Superior temporal gyrus (tissue), 1 donor: ENCODE measurements around the gene IVD.
"Not testable (repeated sequence)": the region's sequence is repeated elsewhere in the genome, so short reads cannot be mapped to it uniquely, and the experiment has no call there.

Experiments
- DNase-seq: peaks from one replicate; pipeline ENCODE4 v3.0.0-alpha.2; 2016; ENCODE audit errors: extremely low spot score

IVD gene

GRCh38 chr15:40439461-40439959 is 33.9 kb downstream of the IVD start:
- no peak for DNase-seq

DNA sequence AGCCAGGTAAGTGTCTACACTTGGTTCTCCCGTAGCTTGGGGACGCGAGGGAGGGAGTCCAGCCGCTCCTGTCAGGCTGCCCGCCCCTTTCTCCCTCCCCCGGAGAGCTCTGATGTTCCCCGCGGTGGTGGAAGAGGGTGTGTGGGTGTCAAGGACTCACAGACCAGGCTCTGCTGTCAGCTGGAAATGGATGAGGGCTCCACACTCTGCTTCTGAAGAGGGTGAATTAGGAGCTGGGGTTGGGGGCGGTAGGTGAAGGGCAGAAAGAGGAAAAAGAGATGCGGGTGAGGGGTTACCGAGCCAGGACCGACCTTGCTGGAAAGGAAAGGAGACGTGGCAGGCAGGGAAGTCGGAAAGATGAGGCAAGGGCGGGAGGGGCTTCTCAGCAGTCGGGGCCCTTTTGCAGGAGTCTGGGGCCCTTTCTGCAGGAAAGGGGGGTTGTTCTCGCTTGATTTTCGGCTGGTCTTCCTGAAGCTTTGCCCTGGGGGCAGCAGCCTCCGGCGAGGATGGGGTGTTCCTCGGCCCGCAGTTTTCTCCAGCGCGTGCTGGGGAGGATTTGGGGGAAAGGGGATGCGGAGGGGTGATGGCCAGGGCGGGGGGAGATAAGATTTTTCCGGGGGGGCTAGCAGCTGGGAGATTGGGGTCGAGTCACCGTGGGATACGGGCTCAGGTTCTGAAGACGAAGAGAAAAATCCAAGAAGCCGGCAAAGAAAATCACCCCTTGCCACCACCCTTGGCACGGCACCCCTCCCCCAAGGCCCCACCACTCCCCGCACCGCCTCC is 34.6 kb downstream of the IVD start:
- DNase-seq, result no peak

DNA sequence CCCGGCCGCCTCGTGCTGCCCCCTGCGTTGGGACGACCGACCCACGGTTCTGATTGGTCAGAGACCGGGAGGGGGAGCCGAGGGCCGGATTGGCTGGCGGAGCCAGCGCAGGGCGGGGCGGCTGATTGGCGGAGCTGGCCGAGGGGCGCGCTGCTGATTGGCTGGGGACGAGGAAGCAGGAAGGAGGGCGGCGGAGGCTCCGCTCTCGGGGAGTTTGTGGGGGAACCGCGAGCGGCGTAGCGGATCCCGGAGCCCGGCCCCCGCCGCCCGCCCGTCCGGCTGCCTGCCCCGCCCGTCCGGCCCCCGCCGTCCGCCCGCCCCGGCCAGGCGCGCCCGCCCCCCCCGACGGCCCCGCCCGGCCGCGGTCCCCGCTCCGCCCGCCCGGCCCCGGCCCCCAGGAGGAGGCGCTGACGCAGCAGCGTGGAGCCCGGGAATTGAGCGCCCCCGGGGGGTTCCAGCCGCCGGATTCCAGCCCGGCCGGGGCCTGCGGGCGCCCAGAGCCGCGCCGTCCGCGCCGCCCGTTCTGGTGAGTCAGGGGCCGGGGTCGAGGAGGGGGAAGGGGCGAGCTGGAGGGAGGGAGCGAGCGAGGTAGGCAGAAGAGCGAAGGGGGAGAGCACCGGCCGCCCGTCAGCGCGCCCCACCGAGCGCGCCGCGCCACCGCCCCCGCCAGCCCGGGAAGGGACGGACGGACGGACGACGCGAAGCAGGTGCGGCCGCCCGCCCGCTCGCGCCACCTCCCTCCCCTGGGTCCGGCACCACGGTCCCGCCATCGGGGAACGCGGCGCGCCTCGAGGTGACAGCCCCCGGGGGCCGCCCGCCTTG is 35.4 kb downstream of the IVD start, which contains the start of gene BAHD1:
Gene BAHD1 (plus strand): TSS at position 211 of the 822 bp plus-strand sequence. CDS start 17,512 bp downstream, outside the sequence.
- DNase-seq, result peak; percentile 96

DNA sequence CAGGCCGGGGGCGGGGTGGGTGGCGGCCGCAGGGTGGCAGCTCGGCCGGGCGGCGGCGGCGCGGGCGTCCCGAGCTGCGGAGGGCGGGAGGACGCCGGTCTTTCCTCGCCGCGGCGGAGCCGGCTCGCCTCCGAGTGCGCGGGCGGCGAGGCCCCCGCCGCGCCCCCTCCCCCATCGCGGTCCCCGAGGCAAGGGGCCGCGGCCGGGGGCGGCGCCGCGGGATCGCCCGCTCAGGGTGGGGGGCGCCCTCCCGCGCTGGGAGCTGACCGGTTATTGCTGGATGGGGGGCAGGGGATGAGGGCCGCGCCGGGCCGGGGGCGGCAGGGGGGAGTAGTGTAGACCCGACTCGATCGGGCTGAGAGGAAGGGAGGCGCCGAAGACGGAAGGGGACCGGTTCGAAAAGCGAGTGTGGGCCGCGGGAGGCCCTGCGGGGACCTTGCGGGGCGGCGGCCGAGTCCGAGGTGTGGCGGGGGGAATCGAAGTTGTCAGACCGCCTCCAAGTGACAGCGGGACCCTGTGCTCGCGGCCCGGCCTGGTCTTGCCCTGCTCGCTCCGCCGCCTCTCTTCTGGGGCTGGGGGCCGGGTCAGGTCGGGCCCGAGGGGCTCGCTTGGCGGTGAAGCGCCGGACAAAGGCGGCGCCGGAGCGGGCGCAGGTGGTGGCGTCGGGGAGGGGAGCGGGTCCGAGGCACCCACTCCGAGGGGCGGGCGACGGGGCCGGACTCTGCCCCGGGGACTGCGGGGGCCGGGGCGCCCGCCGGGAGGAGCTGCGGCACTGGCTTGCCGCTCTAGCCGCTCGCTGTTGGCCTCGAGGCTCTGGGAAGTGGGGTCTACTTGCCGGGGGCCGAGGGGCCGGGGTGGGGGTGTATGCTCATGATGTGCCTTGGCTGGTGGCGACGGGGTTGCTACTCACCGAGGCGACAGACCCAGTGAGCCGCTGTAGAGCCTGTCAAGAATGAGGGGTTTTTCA is 36.3 kb downstream of the IVD start:
- no peak for DNase-seq

- DNase-seq, result no peak
Observed at GRCh38 chr15:40443255-40443654, 37.7 kb downstream of the IVD start.

GRCh38 chr15:40443846-40444245 is 38.3 kb downstream of the IVD start:
- DNase-seq, result no peak

GRCh38 chr15:40444736-40445135 is 39.1 kb downstream of the IVD start:
- no peak for DNase-seq

- no peak for DNase-seq
Observed at GRCh38 chr15:40445421-40445922, 39.9 kb downstream of the IVD start.

GRCh38 chr15:40446144-40446543 is 40.5 kb downstream of the IVD start:
- no peak for DNase-seq

- DNase-seq, result no peak
Observed at GRCh38 chr15:40448354-40448753, 42.8 kb downstream of the IVD start.

GRCh38 chr15:40449275-40449674 is 43.7 kb downstream of the IVD start:
- DNase-seq, result no peak

DNA sequence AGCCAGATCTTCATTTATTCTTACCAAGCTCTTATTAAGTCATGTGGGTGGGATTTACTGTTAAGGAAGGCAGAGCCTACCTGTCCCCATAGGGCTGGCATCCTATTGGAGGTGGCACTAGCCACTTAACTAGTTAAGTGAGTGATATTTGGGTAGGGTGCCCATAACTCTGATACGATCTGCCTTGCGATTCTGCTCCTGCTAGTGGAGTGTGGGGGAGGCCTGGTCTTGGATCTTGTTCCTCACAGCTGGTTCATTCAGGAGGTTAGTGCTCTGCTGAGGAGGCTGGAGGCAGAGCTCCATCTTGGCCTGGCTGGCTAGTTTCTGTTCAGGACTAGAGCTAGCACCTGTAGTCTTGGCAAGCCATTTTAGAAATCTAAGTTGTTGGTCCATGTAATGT is 44.5 kb downstream of the IVD start:
- DNase-seq, result no peak

- DNase-seq, result no peak
Observed at GRCh38 chr15:40451527-40452158, 46.0 kb downstream of the IVD start.

- no peak for DNase-seq
Observed at GRCh38 chr15:40452296-40453090, 46.9 kb downstream of the IVD start.

DNA sequence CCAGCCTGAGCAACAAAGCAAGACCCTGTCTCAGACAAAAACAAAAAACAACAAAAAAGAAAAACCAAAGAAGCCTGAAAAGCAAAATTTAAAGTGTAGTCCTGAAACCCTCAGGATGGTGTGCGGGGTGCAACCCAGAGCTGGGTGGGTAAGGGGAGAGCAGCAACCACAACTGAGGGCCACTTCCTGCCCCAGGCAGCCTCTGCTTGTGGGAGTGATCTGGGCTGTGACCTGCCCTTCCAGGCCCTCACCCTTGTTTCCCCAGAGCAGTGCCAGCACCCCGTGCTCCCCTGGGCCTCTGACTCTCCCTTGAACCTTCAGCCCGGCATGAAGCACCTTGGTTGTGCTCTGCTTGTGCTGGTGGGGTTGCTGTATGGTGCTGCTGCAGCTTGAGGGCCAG is 48.3 kb downstream of the IVD start:
- not testable (repeated sequence) for DNase-seq

- DNase-seq, result no peak
Observed at GRCh38 chr15:40454904-40455391, 49.4 kb downstream of the IVD start.

DNA sequence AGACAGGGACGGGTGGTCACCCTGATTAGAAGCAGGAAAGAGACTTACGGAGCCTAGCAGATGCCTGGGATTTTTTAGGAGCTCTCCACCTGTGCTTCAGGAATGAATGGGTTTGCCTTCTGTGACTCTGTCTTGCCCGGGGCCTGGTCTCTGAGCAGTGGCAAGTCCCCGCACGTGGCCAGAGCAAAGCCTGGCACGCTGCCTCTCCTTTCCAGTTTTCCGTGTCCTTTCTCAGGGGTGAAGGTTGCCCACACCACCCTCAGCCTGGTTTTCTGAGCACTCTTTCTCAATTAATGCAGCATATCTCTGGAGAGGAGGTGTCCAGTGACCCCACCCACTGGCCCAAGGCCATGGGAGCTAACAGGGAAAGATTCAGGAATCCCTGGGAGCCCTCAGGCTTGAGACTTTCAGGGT is 50.7 kb downstream of the IVD start:
- DNase-seq, result no peak

DNA sequence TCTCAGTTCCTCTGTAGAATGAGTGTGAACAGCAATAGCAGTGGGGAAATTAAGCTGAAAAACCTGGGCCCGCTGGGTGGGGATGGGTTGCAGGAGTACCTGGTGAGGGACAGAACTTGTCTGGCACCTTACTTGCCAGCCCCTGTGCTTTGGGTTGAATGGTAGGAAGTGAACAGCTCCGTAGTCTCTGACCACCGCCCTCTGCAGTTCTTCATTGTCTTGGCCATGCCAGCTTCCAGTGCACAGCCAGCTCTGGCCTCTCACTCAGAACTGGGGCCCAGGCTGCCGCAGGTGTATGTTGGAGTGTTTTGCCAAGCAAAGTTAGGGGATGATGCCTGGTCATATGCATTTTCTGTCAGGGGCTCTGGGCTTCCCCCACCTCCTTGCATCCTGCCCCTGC is 51.1 kb downstream of the IVD start:
- DNase-seq, result no peak

GRCh38 chr15:40458495-40459371 is 53.1 kb downstream of the IVD start:
- DNase-seq, result no peak
